Measurements from ENCODE around the gene SPECC1. TPM values are rescaled to one million over a fixed set of nuclear protein-coding genes. Genes with fewer than 3 reads are reported as not detected.

The SPECC1 gene
- total RNA-seq, 1 donor from 2014 or later, result 83.0 TPM

DNA sequence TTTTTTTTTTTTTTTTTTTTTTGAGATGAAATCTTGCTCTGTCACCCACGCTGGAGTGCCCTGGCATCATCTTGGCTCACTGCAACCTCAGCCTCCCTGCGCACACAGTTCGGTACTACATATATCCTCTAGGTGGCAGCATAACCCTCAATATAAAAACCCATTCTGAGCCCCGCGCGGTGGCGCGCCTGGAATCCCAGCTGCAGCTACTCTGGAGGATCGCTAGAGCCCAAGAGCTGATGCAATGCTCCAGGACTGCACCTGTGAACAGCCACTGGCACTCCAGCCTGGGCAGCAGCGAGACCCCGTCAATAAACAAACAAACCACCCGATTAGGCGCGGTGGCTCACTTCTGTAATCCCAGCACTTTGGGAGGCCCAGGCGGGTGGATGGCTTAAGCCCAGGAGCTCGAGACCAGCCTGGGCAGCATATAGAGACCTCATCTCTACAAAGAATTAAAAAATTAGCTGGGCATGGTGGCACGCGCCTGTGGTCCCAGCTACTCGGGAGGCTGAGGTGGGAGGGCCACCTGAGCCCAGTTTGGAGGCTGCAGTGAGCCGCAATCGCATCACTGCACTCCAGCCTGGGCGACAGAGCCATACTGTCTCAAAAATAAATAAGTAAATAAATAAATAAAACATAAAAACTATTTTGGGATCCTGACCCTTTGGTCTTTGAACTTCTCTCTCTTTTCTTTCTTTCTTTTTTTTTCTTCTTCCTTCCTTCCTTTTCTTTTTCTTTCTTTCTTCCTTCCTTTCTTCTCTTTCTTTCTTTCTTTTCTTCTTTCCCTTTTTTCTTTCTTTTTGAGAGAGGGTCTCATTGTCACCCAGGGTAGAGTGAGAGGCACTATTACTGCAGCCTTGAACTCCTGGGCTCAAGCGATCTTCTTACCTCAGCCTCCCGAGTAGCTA lies 16.1 kb upstream of the SPECC1 start:
- Mint-ChIP-seq H3K27ac (ENCODE audit: unreplicated experiment) (peak overlapping the region; percentile 71), H3K9me3 (ENCODE audit: unreplicated experiment) (no peaks in the 10 kb centered on the region), H3K4me1 (ENCODE audit: low read depth, unreplicated experiment) (peaks cover 9% of the 10 kb centered on the region), H3K4me3 (ENCODE audit: unreplicated experiment) (no peak overlapping the region), H3K27me3 (ENCODE audit: low read depth, unreplicated experiment) (peaks cover 13% of the 10 kb centered on the region), H3K36me3 (ENCODE audit: low read depth, unreplicated experiment) (no peaks in the 10 kb centered on the region)
- no peaks in the 10 kb centered on the region for H3K79me2 ChIP-seq (ENCODE audit: insufficient read depth, low read length)
- no peak overlapping the region for H3K27ac ChIP-seq (ENCODE audit: low read depth, low read length)
- peak overlapping the region; percentile 75 for H3K4me2 ChIP-seq (ENCODE audit: low read length)
- no peaks in the 10 kb centered on the region for H4K20me1 ChIP-seq (ENCODE audit: insufficient read depth, low read length)
- no peaks in the 10 kb centered on the region for H3K9me3 ChIP-seq (ENCODE audit: insufficient read depth, low read depth, low read length)
- no peak overlapping the region for H3K9ac ChIP-seq (ENCODE audit: low read length)
- DNase-seq (ENCODE audit: low read depth), result peak; percentile 64
- no peak for FAIRE-seq
- H2AFZ ChIP-seq (ENCODE audit: low read depth, low read length), result no peak overlapping the region
- TF ChIP-seq, protein P1, sequence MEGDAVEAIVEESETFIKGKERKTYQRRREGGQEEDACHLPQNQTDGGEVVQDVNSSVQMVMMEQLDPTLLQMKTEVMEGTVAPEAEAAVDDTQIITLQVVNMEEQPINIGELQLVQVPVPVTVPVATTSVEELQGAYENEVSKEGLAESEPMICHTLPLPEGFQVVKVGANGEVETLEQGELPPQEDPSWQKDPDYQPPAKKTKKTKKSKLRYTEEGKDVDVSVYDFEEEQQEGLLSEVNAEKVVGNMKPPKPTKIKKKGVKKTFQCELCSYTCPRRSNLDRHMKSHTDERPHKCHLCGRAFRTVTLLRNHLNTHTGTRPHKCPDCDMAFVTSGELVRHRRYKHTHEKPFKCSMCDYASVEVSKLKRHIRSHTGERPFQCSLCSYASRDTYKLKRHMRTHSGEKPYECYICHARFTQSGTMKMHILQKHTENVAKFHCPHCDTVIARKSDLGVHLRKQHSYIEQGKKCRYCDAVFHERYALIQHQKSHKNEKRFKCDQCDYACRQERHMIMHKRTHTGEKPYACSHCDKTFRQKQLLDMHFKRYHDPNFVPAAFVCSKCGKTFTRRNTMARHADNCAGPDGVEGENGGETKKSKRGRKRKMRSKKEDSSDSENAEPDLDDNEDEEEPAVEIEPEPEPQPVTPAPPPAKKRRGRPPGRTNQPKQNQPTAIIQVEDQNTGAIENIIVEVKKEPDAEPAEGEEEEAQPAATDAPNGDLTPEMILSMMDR (IDR thresholded peaks at IDR 0.05; ENCODE audit: insufficient read depth, low read depth, low read length), result peak; percentile 69
- no peak for TF ChIP-seq EZH2 (IDR thresholded peaks at IDR 0.05; ENCODE audit: insufficient read depth, low read length)
- H3K27me3 ChIP-seq (ENCODE audit: insufficient read depth, low read length), result no peaks in the 10 kb centered on the region
- H3K4me3 ChIP-seq (ENCODE audit: insufficient read depth, low read depth, low read length), result no peak overlapping the region
- H3K4me1 ChIP-seq (ENCODE audit: insufficient read depth, low read length), result no peaks in the 10 kb centered on the region
- no peaks in the 10 kb centered on the region for H3K36me3 ChIP-seq (ENCODE audit: insufficient read depth, low read length)

DNA sequence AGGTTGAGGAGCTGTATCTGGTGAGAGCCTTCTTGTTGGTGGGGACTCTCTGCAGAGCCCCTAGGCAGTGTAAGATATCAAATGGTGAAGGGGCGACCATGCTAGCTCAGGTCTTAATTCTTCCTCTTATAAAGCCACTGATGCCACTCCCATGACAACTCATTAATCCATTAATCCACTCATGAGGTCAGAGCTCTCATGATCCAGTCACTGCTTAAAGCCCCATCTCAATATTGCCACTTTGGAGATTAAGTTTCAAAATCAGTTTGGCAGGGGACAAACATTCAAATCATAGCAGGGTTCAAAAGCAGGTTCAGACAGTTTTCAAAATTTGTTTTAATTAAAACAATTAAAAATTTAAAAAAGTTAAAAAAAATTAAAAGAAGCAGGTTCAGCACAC lies 13.1 kb upstream of the SPECC1 start:
- Histone ChIP-seq H3K9me3 (ENCODE audit: insufficient read depth, low read depth, low read length) (no peaks in the 10 kb centered on the region), H2AFZ (ENCODE audit: low read depth, low read length) (no peak overlapping the region), H3K36me3 (ENCODE audit: insufficient read depth, low read length) (no peaks in the 10 kb centered on the region), H3K27ac (ENCODE audit: low read depth, low read length) (no peak overlapping the region), H3K4me3 (ENCODE audit: insufficient read depth, low read depth, low read length) (no peak overlapping the region), H3K79me2 (ENCODE audit: insufficient read depth, low read length) (no peaks in the 10 kb centered on the region), H4K20me1 (ENCODE audit: insufficient read depth, low read length) (no peaks in the 10 kb centered on the region), H3K4me2 (ENCODE audit: low read length) (no peak overlapping the region), H3K27me3 (ENCODE audit: insufficient read depth, low read length) (no peaks in the 10 kb centered on the region), H3K4me1 (ENCODE audit: insufficient read depth, low read length) (no peaks in the 10 kb centered on the region), H3K9ac (ENCODE audit: low read length) (no peak overlapping the region)
- no peaks in the 10 kb centered on the region for H3K36me3 Mint-ChIP-seq (ENCODE audit: low read depth, unreplicated experiment)
- H3K4me3 Mint-ChIP-seq (ENCODE audit: unreplicated experiment), result no peak overlapping the region
- no peaks in the 10 kb centered on the region for H3K9me3 Mint-ChIP-seq (ENCODE audit: unreplicated experiment)
- no peak overlapping the region for H3K27ac Mint-ChIP-seq (ENCODE audit: unreplicated experiment)
- TF ChIP-seq, protein P1 (IDR thresholded peaks at IDR 0.05; ENCODE audit: insufficient read depth, low read depth, low read length), result no peak
- TF ChIP-seq EZH2 (IDR thresholded peaks at IDR 0.05; ENCODE audit: insufficient read depth, low read length), result no peak
- H3K4me1 Mint-ChIP-seq (ENCODE audit: low read depth, unreplicated experiment), result peaks cover 6% of the 10 kb centered on the region
- FAIRE-seq, result no peak
- H3K27me3 Mint-ChIP-seq (ENCODE audit: low read depth, unreplicated experiment), result peaks cover 20% of the 10 kb centered on the region
- no peak for DNase-seq (ENCODE audit: low read depth)

- H3K4me3 Mint-ChIP-seq (ENCODE audit: unreplicated experiment), result no peak overlapping the region
- no peak for TF ChIP-seq EZH2 (IDR thresholded peaks at IDR 0.05; ENCODE audit: insufficient read depth, low read length)
- TF ChIP-seq, protein P1 (IDR thresholded peaks at IDR 0.05; ENCODE audit: insufficient read depth, low read depth, low read length), result no peak
- H3K79me2 ChIP-seq (ENCODE audit: insufficient read depth, low read length), result no peaks in the 10 kb centered on the region
- H3K4me2 ChIP-seq (ENCODE audit: low read length), result no peak overlapping the region
- H3K27ac Mint-ChIP-seq (ENCODE audit: unreplicated experiment), result no peak overlapping the region
- no peaks in the 10 kb centered on the region for H3K36me3 ChIP-seq (ENCODE audit: insufficient read depth, low read length)
- no peak overlapping the region for H3K27ac ChIP-seq (ENCODE audit: low read depth, low read length)
- no peak overlapping the region for H3K9ac ChIP-seq (ENCODE audit: low read length)
- no peak overlapping the region for H3K4me3 ChIP-seq (ENCODE audit: insufficient read depth, low read depth, low read length)
- peaks cover 6% of the 10 kb centered on the region for H3K4me1 Mint-ChIP-seq (ENCODE audit: low read depth, unreplicated experiment)
- no peaks in the 10 kb centered on the region for H3K9me3 Mint-ChIP-seq (ENCODE audit: unreplicated experiment)
- H3K4me1 ChIP-seq (ENCODE audit: insufficient read depth, low read length), result no peaks in the 10 kb centered on the region
- no peaks in the 10 kb centered on the region for H4K20me1 ChIP-seq (ENCODE audit: insufficient read depth, low read length)
- no peaks in the 10 kb centered on the region for H3K27me3 ChIP-seq (ENCODE audit: insufficient read depth, low read length)
- no peaks in the 10 kb centered on the region for H3K36me3 Mint-ChIP-seq (ENCODE audit: low read depth, unreplicated experiment)
- DNase-seq (ENCODE audit: low read depth) (no peak), FAIRE-seq (no peak)
- H3K9me3 ChIP-seq (ENCODE audit: insufficient read depth, low read depth, low read length), result no peaks in the 10 kb centered on the region
- peaks cover 16% of the 10 kb centered on the region for H3K27me3 Mint-ChIP-seq (ENCODE audit: low read depth, unreplicated experiment)
- H2AFZ ChIP-seq (ENCODE audit: low read depth, low read length), result no peak overlapping the region
These were observed 12.7 kb upstream of the SPECC1 start for GRCh38 chr17:19996502-19996901.

Measured in astrocyte (in vitro differentiated cells and primary cell).